HG02943 (cell line): Measurements from ENCODE around the gene RPL34.

ENCODE experiments used
- ATAC-seq: cut with Tn5 transposase; IDR thresholded peaks from one replicate; pipeline ENCODE4 v1.9.1; 2021; ENCODE audit warnings: mild to moderate bottlenecking, low read depth, moderate library complexity; ENCODE audit not compliant: unreplicated experiment

The RPL34 gene

GRCh38 chr4:108622828-108623227 is 2.5 kb downstream of the RPL34 start:
- no peak for ATAC-seq

DNA sequence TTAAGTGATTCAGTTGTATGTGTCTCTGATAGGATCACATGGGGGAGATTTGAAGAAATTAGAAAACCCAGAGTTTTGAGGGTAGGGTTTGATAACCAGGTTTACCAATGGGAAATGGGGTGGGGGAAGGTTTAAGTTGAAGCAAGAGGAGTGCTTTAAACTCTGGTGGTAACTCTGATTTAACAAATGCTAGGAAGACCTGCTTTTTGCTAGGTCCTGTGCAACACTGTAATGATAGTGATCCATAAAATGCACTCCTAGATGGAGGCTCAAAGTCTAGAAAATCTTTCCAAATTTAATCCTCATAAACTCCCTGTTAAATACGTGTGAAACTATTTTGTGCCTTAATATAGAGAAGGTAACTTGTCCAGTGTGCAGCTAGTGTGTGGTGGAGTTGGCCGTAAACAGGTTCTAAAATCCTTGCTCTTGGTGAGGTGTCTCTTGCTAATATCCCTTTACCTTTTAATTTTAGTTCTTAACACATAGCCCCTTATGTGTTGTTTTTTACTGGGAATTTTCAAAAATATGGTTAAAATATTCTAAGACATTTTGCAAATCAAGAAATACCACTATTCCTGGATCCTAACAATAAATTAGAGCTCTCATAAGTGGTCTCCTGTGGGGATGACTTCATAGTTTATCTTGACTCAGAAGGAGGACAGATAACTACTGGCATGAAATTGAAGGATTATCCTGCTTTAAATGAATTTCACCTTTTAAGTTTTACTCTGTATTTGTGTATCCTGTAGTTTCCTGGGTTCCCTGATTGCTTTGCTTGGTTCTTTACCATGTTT is 4.1 kb downstream of the RPL34 start:
- ATAC-seq = no peak

DNA sequence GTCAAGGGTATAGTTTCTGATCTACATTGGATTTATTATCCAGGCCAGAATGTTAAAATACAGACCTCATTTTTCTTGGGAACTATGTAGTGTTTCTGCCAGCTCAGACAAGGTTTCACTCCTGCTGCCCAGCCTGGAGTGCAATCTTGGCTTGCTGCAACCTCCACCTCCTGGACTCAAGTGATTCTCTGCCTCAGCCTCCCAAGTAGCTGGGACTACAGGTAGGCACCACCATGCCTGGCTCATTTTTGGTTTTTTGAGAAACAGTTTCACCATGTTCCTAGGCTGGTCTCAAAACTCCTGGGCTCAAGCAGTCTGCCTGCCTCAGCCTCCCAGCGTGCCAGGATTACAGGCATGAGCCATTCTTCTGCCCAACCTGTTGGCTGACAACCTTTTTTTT is 5.7 kb downstream of the RPL34 start:
- no peak for ATAC-seq

DNA sequence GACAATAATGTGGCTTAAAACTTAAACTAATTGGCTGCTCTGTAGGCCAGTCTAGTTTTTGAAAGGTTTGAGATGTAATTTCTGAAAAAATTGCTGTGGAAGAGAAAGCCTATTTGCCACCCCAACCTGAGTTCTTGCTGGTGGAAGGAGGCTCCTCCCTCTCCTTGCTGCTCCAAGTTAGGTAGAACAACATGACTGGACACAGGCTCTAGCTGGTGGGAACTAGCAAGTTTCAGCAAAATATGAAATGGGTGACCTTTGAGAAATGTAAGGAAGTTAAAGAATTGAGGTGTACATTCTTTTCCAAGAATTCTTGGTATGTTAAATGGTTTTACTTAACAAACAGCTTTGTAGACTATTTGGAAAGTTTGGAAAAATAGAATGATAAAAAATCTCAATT is 8.0 kb downstream of the RPL34 start:
- ATAC-seq = no peak

DNA sequence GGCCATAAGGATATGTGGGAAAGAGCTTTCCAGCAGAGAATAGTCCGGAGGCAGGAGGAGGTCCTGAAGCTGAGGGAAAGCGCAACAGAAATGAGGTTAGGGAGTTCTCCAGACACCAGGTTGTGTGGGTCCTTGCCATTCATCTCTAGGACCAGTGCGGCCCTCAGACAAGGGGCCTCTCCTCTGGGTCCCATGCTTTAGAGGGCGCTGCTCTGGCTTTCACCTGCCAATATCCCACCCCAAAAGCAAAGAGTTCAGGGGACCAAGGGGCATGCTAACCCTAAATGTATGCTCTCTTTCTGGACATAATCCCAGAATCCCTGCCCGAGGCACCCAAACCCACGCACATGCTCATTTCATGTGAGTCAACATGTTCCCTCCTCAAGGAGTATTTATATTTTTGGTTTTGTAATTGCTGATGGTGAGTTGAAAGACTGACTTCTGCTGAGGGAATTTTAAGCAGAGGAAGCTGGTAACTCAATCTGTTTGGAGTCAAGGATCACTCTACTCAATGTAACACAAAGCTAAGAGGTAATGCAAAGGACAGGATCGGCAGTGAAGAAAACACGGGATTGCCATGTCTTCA is 14.8 kb downstream of the RPL34 start:
- ATAC-seq = no peak

DNA sequence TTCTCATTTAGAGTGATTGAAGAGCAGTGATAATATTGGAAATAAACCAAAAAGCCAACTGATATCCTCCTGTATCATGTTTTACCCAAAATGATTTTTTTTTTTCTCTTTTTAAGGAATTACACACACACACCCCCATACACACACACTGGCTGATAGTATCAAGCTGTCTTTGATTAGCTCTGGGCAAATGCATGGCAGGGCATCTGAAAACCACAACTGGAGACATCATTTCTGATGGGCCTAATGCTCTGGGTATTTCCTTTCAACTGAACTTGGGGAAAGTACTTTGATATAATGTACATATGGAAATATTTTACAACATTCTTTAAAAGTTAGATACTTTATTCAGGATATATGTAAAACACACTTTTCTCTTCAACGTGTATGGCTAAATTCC is 15.9 kb downstream of the RPL34 start:
- no peak for ATAC-seq

DNA sequence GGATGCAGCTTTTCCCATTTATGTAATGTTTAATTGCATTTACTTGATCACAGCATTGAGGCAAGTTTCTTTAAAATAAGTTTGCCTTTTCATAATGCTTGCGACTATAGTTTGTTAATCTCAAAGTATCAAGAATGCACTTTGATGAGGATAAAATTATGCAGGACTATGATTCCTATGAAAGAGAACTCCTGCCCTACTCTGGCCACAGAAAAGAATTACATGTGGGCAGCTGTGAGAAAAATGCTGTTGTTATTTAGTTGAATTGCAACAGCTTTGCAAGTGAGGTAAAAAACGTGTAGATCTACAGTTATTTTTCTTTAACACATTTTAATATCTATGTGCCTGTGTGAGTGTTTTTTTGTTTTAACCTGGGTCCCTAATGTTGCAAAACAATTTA is 17.5 kb downstream of the RPL34 start:
- ATAC-seq = no peak

- no peak for ATAC-seq
Observed at GRCh38 chr4:108644237-108644636, 23.9 kb downstream of the RPL34 start.

DNA sequence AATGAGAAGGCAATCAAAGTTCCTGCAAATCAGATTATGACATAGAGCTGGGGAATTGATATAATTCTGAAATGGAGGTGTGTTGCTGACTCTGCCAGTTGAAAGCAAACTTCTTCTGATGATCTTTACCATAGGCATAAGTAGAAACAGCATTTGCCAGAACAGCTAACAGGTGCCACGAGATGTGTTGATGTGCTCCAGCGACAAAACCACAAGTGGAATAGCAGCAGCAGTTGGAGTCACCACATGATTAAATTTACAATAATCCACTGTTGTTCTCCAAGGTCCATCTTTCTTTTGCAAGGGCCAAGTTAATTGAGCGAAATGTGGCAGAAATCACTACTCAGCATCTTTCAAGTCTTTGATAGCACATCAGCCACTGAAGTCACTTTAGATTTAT is 26.3 kb downstream of the RPL34 start:
- no peak for ATAC-seq

- ATAC-seq = peak; percentile 13
Observed at GRCh38 chr4:108649863-108650211, 29.5 kb downstream of the RPL34 start.

GRCh38 chr4:108650212-108651013 is 30.0 kb downstream of the RPL34 start, which contains the start of gene OSTC:
Gene OSTC (plus strand): TSS chr4:108650599. CDS start chr4:108650656, 57 bp downstream.
- peak; percentile 91 for ATAC-seq

DNA sequence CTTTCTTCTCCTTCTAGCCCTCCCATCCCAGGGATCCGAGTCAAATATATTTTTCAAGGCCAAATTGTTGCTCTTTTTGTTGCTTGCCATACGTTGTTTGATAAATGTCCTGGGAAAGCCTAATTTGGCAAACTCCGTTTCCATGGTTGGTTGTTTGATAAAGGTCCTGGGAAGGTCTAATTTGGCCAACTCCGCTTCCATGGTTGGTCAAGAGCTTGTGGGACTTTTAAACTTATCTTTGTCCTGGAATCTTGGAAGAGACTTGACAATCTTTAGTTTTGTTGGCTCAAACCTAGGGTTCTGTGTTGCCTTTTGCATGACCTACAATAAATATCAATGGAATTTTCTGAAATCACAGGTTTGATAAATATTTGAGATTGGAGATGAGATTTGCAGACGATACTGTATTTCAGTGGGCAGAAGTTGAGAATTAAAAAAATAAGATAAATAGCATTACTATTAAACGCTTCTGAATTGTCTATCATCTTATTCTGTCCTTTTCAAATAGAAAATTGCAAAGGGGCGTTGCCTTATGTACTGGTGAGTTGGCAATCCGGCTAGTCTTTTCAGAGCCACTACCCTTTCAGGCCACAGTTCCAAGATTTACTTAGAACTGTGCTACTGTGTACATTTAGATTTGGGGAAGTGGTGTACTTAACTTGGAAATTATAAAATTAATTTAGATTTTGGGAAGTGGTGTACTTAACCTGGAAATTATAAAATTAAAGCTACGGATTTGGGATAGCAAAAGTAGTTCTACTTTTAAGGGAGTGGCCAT is 30.8 kb downstream of the RPL34 start:
- ATAC-seq = no peak

DNA sequence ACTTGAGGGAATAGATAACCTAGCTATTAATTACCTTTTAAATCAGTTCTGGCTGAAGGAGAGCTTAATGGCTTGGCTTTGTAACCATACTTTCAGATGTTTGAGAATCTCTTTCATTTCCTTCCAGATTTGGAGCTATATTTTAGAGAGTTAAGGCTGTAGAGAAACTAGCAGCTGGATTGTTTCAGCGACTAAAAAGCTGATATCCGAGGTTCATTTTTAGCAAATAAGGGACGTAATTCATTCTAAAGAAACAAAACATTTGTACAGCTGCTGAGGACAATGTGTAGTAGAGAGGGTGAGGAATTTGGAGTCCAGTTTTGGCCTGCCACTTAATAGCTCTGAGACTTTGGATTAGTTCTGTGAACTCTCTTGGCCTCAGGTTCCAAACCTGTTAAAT is 42.3 kb downstream of the RPL34 start:
- ATAC-seq = no peak

- no peak for ATAC-seq
Observed at GRCh38 chr4:108674356-108674977, 54.1 kb downstream of the RPL34 start.
